ENCODE measurements around the gene KAT6B. TPM values are rescaled to one million over a fixed set of nuclear protein-coding genes. Genes with fewer than 3 reads are reported as not detected.

The KAT6B gene
- total RNA-seq, 1 donor from 2014 or later = 41.0 TPM

DNA sequence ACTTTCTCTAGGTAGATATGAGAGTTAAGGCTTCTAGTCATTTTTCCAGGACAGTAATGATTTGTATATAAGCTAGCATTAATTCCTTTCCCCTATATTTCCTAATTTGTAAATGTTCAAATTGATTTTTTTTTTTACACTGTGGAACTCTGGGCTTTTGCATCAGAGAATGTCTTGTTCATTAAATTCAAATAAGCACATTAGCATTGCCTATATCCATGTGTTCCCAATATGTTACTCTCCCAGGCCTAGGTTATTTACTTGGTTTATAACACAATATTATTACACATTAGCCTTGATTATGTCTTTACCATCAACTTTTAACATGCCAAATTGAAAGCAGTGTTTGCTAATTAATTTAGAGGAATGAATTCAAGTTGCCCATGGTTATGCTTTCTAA lies 201.6 kb downstream of the KAT6B start:
- intact Hi-C loops (cut with micrococcal nuclease) = no loop called here

DNA sequence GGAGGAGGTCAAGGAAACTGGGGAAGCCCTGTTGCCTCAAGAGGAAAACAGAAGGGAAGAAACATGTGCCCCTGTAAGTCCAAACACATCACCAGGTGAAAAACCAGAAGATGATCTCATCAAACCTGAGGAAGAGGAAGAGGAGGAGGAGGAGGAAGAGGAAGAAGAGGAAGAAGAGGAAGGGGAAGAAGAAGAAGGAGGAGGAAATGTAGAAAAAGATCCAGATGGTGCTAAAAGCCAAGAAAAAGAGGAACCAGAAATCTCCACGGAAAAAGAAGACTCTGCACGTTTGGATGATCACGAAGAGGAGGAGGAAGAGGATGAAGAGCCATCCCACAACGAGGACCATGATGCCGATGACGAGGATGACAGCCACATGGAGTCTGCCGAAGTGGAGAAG lies 202.3 kb downstream of the KAT6B start:
- Histone ChIP-seq H3K36me3 (peaks cover 70% of the 10 kb centered on the region), H3K4me3 (no peak overlapping the region), H3K9me3 (replicated peaks) (no peaks in the 10 kb centered on the region), H3K27ac (replicated peaks) (no peak overlapping the region), H3K4me1 (peaks cover 9% of the 10 kb centered on the region), H3K27me3 (ENCODE audit: low read depth) (no peaks in the 10 kb centered on the region)
- TF ChIP-seq, protein P1, sequence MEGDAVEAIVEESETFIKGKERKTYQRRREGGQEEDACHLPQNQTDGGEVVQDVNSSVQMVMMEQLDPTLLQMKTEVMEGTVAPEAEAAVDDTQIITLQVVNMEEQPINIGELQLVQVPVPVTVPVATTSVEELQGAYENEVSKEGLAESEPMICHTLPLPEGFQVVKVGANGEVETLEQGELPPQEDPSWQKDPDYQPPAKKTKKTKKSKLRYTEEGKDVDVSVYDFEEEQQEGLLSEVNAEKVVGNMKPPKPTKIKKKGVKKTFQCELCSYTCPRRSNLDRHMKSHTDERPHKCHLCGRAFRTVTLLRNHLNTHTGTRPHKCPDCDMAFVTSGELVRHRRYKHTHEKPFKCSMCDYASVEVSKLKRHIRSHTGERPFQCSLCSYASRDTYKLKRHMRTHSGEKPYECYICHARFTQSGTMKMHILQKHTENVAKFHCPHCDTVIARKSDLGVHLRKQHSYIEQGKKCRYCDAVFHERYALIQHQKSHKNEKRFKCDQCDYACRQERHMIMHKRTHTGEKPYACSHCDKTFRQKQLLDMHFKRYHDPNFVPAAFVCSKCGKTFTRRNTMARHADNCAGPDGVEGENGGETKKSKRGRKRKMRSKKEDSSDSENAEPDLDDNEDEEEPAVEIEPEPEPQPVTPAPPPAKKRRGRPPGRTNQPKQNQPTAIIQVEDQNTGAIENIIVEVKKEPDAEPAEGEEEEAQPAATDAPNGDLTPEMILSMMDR (IDR thresholded peaks at IDR 0.05; ENCODE audit: borderline replicate concordance) = no peak
- intact Hi-C loops (cut with micrococcal nuclease) = no loop called here
- DNase-seq = no peak

More for the DNA sequence above, 201.6 kb downstream of the KAT6B start:
- no peaks in the 10 kb centered on the region for H3K9me3 ChIP-seq (replicated peaks)
- no peak overlapping the region for H3K4me3 ChIP-seq
- no peak overlapping the region for H3K27ac ChIP-seq (replicated peaks)
- H3K36me3 ChIP-seq = peaks cover 76% of the 10 kb centered on the region
- H3K27me3 ChIP-seq (ENCODE audit: low read depth) = no peaks in the 10 kb centered on the region
- TF ChIP-seq, protein P1 (IDR thresholded peaks at IDR 0.05; ENCODE audit: borderline replicate concordance) = no peak
- H3K4me1 ChIP-seq = peaks cover 3% of the 10 kb centered on the region
- DNase-seq = no peak

DNA sequence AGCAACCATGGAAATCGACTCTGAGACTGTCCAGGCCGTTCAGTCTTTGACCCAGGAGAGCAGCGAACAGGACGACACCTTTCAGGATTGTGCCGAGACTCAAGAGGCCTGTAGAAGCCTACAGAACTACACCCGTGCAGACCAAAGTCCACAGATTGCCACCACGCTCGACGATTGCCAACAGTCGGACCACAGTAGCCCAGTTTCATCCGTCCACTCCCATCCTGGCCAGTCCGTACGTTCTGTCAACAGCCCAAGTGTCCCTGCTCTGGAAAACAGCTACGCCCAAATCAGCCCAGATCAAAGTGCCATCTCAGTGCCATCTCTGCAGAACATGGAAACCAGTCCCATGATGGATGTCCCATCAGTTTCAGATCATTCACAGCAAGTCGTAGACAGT lies 203.0 kb downstream of the KAT6B start:
- TF ChIP-seq, protein P1 (IDR thresholded peaks at IDR 0.05; ENCODE audit: borderline replicate concordance) = no peak
- H3K36me3 ChIP-seq = peaks cover 64% of the 10 kb centered on the region
- DNase-seq = no peak
- no peak overlapping the region for H3K4me3 ChIP-seq
- intact Hi-C loops (cut with micrococcal nuclease) = no loop called here
- H3K4me1 ChIP-seq = peaks cover 14% of the 10 kb centered on the region
- no peaks in the 10 kb centered on the region for H3K27me3 ChIP-seq (ENCODE audit: low read depth)
- no peak overlapping the region for H3K27ac ChIP-seq (replicated peaks)
- H3K9me3 ChIP-seq (replicated peaks) = no peaks in the 10 kb centered on the region

GRCh38 chr10:75029857-75030256 lies 203.5 kb downstream of the KAT6B start:
- intact Hi-C loops (cut with micrococcal nuclease) = no loop called here
- Histone ChIP-seq H3K27me3 (ENCODE audit: low read depth) (no peaks in the 10 kb centered on the region), H3K4me3 (no peak overlapping the region), H3K36me3 (peaks cover 60% of the 10 kb centered on the region), H3K27ac (replicated peaks) (no peak overlapping the region), H3K9me3 (replicated peaks) (no peaks in the 10 kb centered on the region), H3K4me1 (peaks cover 18% of the 10 kb centered on the region)
- TF ChIP-seq, protein P1 (IDR thresholded peaks at IDR 0.05; ENCODE audit: borderline replicate concordance) = no peak
- DNase-seq = peak; percentile 33

GRCh38 chr10:75030371-75030770 lies 204.0 kb downstream of the KAT6B start:
- H3K36me3 ChIP-seq = peaks cover 55% of the 10 kb centered on the region
- intact Hi-C loops (cut with micrococcal nuclease) = no loop called here

More at GRCh38 chr10:75030371-75030770, 204.0 kb downstream of the KAT6B start:
- TF ChIP-seq, protein P1 (IDR thresholded peaks at IDR 0.05; ENCODE audit: borderline replicate concordance) = no peak
- H3K4me3 ChIP-seq = no peak overlapping the region
- no peak for DNase-seq
- H3K9me3 ChIP-seq (replicated peaks) = no peaks in the 10 kb centered on the region
- H3K27me3 ChIP-seq (ENCODE audit: low read depth) = no peaks in the 10 kb centered on the region
- H3K4me1 ChIP-seq = peaks cover 24% of the 10 kb centered on the region
- no peak overlapping the region for H3K27ac ChIP-seq (replicated peaks)
